Measurements from ENCODE around the gene JAG1.

The JAG1 gene

GRCh38 chr20:10665027-10665561, 8.7 kb downstream of the JAG1 start:
- H3K79me2 ChIP-seq (ENCODE audit: insufficient read depth, low read length), result no peaks in the 10 kb centered on the region
- H3K27me3 ChIP-seq (ENCODE audit: low read length), result no peaks in the 10 kb centered on the region
- H3K4me3 ChIP-seq (ENCODE audit: insufficient read depth, low read length, poor library complexity, severe bottlenecking), result no peak overlapping the region
- H2AFZ ChIP-seq (ENCODE audit: low read depth, low read length, severe bottlenecking), result no peak overlapping the region
- H3K9ac ChIP-seq (ENCODE audit: low read length), result no peak overlapping the region
- H3K9me2 ChIP-seq (replicated peaks; ENCODE audit: insufficient read depth, low read length), result no peaks in the 10 kb centered on the region
- no peak overlapping the region for H3K4me2 ChIP-seq (ENCODE audit: low read depth, low read length, poor library complexity, severe bottlenecking)
- H3K9me3 ChIP-seq (ENCODE audit: insufficient read depth, low read length), result no peaks in the 10 kb centered on the region
- H3K36me3 ChIP-seq (ENCODE audit: low read length), result no peaks in the 10 kb centered on the region
- H3K27ac ChIP-seq (ENCODE audit: low read depth, low read length), result no peak overlapping the region
- H4K20me1 ChIP-seq (ENCODE audit: low read depth, low read length), result no peaks in the 10 kb centered on the region
- TF ChIP-seq CTCF (IDR thresholded peaks at IDR 0.05; ENCODE audit: insufficient read depth, low read length, poor library complexity, severe bottlenecking) (no peak), EZH2phosphoT487 (conservative IDR thresholded peaks at IDR 0.05; ENCODE audit: low read length) (no peak)
- H3F3A ChIP-seq (ENCODE audit: insufficient read depth), result no peaks in the 10 kb centered on the region

- H3K27me3 ChIP-seq (ENCODE audit: low read length), result no peaks in the 10 kb centered on the region
- no peak overlapping the region for H3K4me3 ChIP-seq (ENCODE audit: insufficient read depth, low read length, poor library complexity, severe bottlenecking)
- H2AFZ ChIP-seq (ENCODE audit: low read depth, low read length, severe bottlenecking), result no peak overlapping the region
- H3K9me2 ChIP-seq (replicated peaks; ENCODE audit: insufficient read depth, low read length), result no peaks in the 10 kb centered on the region
- H3K4me2 ChIP-seq (ENCODE audit: low read depth, low read length, poor library complexity, severe bottlenecking), result no peak overlapping the region
- H3F3A ChIP-seq (ENCODE audit: insufficient read depth), result no peaks in the 10 kb centered on the region
- no peaks in the 10 kb centered on the region for H3K9me3 ChIP-seq (ENCODE audit: insufficient read depth, low read length)
- no peak for TF ChIP-seq EZH2phosphoT487 (conservative IDR thresholded peaks at IDR 0.05; ENCODE audit: low read length)
- TF ChIP-seq CTCF (IDR thresholded peaks at IDR 0.05; ENCODE audit: insufficient read depth, low read length, poor library complexity, severe bottlenecking), result no peak
- H4K20me1 ChIP-seq (ENCODE audit: low read depth, low read length), result no peaks in the 10 kb centered on the region
- no peaks in the 10 kb centered on the region for H3K79me2 ChIP-seq (ENCODE audit: insufficient read depth, low read length)
- no peaks in the 10 kb centered on the region for H3K36me3 ChIP-seq (ENCODE audit: low read length)
- no peak overlapping the region for H3K27ac ChIP-seq (ENCODE audit: low read depth, low read length)
- no peak overlapping the region for H3K9ac ChIP-seq (ENCODE audit: low read length)
These were observed 10.0 kb downstream of the JAG1 start for GRCh38 chr20:10663756-10664155.

- TF ChIP-seq EZH2phosphoT487 (conservative IDR thresholded peaks at IDR 0.05; ENCODE audit: low read length) (no peak), CTCF (IDR thresholded peaks at IDR 0.05; ENCODE audit: insufficient read depth, low read length, poor library complexity, severe bottlenecking) (no peak)
- no peak overlapping the region for H3K27ac ChIP-seq (ENCODE audit: low read depth, low read length)
- no peak overlapping the region for H3K9ac ChIP-seq (ENCODE audit: low read length)
- no peaks in the 10 kb centered on the region for H3K79me2 ChIP-seq (ENCODE audit: insufficient read depth, low read length)
- H3K36me3 ChIP-seq (ENCODE audit: low read length), result no peaks in the 10 kb centered on the region
- H3K4me2 ChIP-seq (ENCODE audit: low read depth, low read length, poor library complexity, severe bottlenecking), result no peak overlapping the region
- H3K9me3 ChIP-seq (ENCODE audit: insufficient read depth, low read length), result no peaks in the 10 kb centered on the region
- H2AFZ ChIP-seq (ENCODE audit: low read depth, low read length, severe bottlenecking), result no peak overlapping the region
- H3K9me2 ChIP-seq (replicated peaks; ENCODE audit: insufficient read depth, low read length), result no peaks in the 10 kb centered on the region
- no peaks in the 10 kb centered on the region for H3K27me3 ChIP-seq (ENCODE audit: low read length)
- no peak overlapping the region for H3K4me3 ChIP-seq (ENCODE audit: insufficient read depth, low read length, poor library complexity, severe bottlenecking)
- no peaks in the 10 kb centered on the region for H3F3A ChIP-seq (ENCODE audit: insufficient read depth)
- H4K20me1 ChIP-seq (ENCODE audit: low read depth, low read length), result no peaks in the 10 kb centered on the region
These were observed 10.9 kb downstream of the JAG1 start for GRCh38 chr20:10662661-10663458.

All from SU-DHL-6 (cell line).